H1 (cell line): ENCODE measurements around the gene PITPNB. TPM values are rescaled to one million over a fixed set of nuclear protein-coding genes. Genes with fewer than 3 reads are reported as not detected.
A peak's percentile ranks its signal among the peaks of the same experiment; 100 is the strongest.

Experiments used
- CTCF ChIA-PET: fragments of 300-600 bp; sonication (Branson Sonifier 250); formaldehyde crosslinking; loops from one replicate; lab custom pipeline; 2021; ENCODE audit not compliant: partially characterized antibody; lab: Charles Lee
- POLR2A ChIA-PET: fragments of 300-600 bp; sonication (Branson Sonifier 250); formaldehyde crosslinking; loops from one replicate; lab custom pipeline; 2021; ENCODE audit warnings: inconsistent platforms; ENCODE audit not compliant: partially characterized antibody; lab: Charles Lee
- DNase-seq, 2 experiments: peaks; one replicate each; pipeline versions ENCODE4 v3.0.0 to v3.0.0-alpha.2; 2010 to 2022; ENCODE audit warnings: low spot score in 2 of 2, low read depth in 1 of 2, mixed read lengths in 1 of 2
- FAIRE-seq: peaks from 2 replicates; lab custom pipeline; 2011; peaks lifted over from hg19 to GRCh38; lab: Jason Lieb, UNC
- H2AFZ ChIP-seq: 2 replicates; pipeline ENCODE4 v1.8.1; 2012; ENCODE audit warnings: low read length, inconsistent platforms
- H2AK5ac ChIP-seq: 2 replicates; pipeline ENCODE4 v1.6.1; 2013; ENCODE audit warnings: low read depth, low read length
- H2BK120ac ChIP-seq: replicated peaks from 2 replicates; pipeline ENCODE3; 2013; ENCODE audit warnings: low read depth, low read length, inconsistent platforms
- H2BK12ac ChIP-seq: 2 replicates; pipeline ENCODE4 v1.6.1; 2013; ENCODE audit warnings: low read depth, low read length
- H2BK15ac ChIP-seq: 2 replicates; pipeline ENCODE4 v1.6.1; 2013; ENCODE audit warnings: low read length
- H2BK20ac ChIP-seq: 2 replicates; pipeline ENCODE4 v1.6.1; 2013; ENCODE audit warnings: low read length
- H2BK5ac ChIP-seq: 2 replicates; pipeline ENCODE4 v1.6.1; 2013; ENCODE audit warnings: low read depth, low read length
- H3K14ac ChIP-seq: 2 replicates; pipeline ENCODE4 v1.6.1; 2013; ENCODE audit warnings: inconsistent platforms; ENCODE audit not compliant: insufficient read length
- H3K18ac ChIP-seq: 2 replicates; pipeline ENCODE4 v1.6.1; 2013; ENCODE audit warnings: low read length; ENCODE audit errors: extremely low read depth
- H3K23ac ChIP-seq: 2 replicates; pipeline ENCODE4 v1.6.1; 2013; ENCODE audit warnings: inconsistent platforms; ENCODE audit not compliant: insufficient read length
- H3K23me2 ChIP-seq: 2 replicates; pipeline ENCODE4 v1.6.1; 2013; ENCODE audit warnings: low read depth, low read length
- H3K27ac ChIP-seq: 2 replicates; pipeline ENCODE4 v1.6.1; 2011; ENCODE audit warnings: low read depth, low read length, inconsistent platforms
- H3K27me3 ChIP-seq, 4 experiments: replicated peaks in 1 of 4; 1 replicate in 1 of 4; 2 replicates in 3 of 4; pipeline versions ENCODE4 v1.6.1 to v1.8.1; 2011 to 2013; ENCODE audit warnings: low read length in 3 of 4, mild to moderate bottlenecking in 3 of 4, inconsistent platforms in 2 of 4, mixed read lengths in 2 of 4, moderate library complexity in 1 of 4; ENCODE audit not compliant: control insufficient read depth in 3 of 4, insufficient read depth in 3 of 4; ENCODE audit errors: extremely low read depth in 1 of 4
- H3K36me3 ChIP-seq, 4 experiments: 2 replicates each; pipeline versions ENCODE4 v1.6.1 to v1.8.1; 2011 to 2013; ENCODE audit warnings: mild to moderate bottlenecking in 4 of 4, low read length in 3 of 4, moderate library complexity in 2 of 4, control low read depth in 1 of 4, inconsistent platforms in 1 of 4; ENCODE audit not compliant: insufficient read depth in 4 of 4, control insufficient read depth in 2 of 4
- H3K4ac ChIP-seq: replicated peaks from 2 replicates; pipeline ENCODE3; 2013; ENCODE audit warnings: low read length, low read depth, mixed read lengths, inconsistent platforms; ENCODE audit not compliant: insufficient read length
- H3K4me1 ChIP-seq, 4 experiments: replicated peaks in 1 of 4; 1 replicate in 1 of 4; 2 replicates in 3 of 4; pipeline versions ENCODE4 v1.6.1 to v1.8.1; 2011 to 2013; ENCODE audit warnings: low read length in 3 of 4, inconsistent platforms in 2 of 4, mixed read lengths in 1 of 4; ENCODE audit not compliant: insufficient read depth in 4 of 4, control insufficient read depth in 3 of 4
- H3K4me2 ChIP-seq, 2 experiments: 2 replicates each; pipeline versions ENCODE4 v1.6.1 to v1.8.1; 2011 to 2013; ENCODE audit warnings: low read depth in 2 of 2, low read length in 2 of 2, control low read depth in 1 of 2, inconsistent platforms in 1 of 2, mild to moderate bottlenecking in 1 of 2; ENCODE audit not compliant: insufficient read depth in 1 of 2
- H3K4me3 ChIP-seq, 4 experiments: fragments of 200-600, 300-600 bp in 1 of 4; sonication (generic), shearing (Covaris generic), sonication (Bioruptor Twin) in 1 of 4; 2 replicates each; pipeline versions ENCODE4 v1.5.1 to v1.8.1; 2011 to 2016; ENCODE audit warnings: low read length in 4 of 4, low read depth in 3 of 4, control low read depth in 2 of 4, inconsistent platforms in 2 of 4, mild to moderate bottlenecking in 2 of 4, mixed read lengths in 1 of 4, moderate library complexity in 1 of 4; ENCODE audit not compliant: insufficient read depth in 2 of 4; ENCODE audit errors: extremely low read depth in 1 of 4
- H3K56ac ChIP-seq: replicated peaks from 2 replicates; pipeline ENCODE3; 2013; ENCODE audit warnings: low read depth, mild to moderate bottlenecking, mixed read lengths, low read length, inconsistent platforms; ENCODE audit not compliant: insufficient read length
- H3K79me1 ChIP-seq: 2 replicates; pipeline ENCODE4 v1.6.1; 2013; ENCODE audit warnings: low read depth, low read length, control low read depth
- H3K79me2 ChIP-seq, 2 experiments: 2 replicates each; pipeline versions ENCODE4 v1.6.1 to v1.8.1; 2012 to 2013; ENCODE audit warnings: low read length in 2 of 2, mild to moderate bottlenecking in 2 of 2, inconsistent platforms in 1 of 2; ENCODE audit not compliant: insufficient read depth in 2 of 2, control insufficient read depth in 1 of 2
- H3K9ac ChIP-seq, 4 experiments: replicated peaks in 1 of 4; 1 replicate in 1 of 4; 2 replicates in 3 of 4; pipeline versions ENCODE4 v1.6.1 to v1.8.1; 2011 to 2013; ENCODE audit warnings: low read depth in 3 of 4, low read length in 3 of 4, control low read depth in 2 of 4, mild to moderate bottlenecking in 2 of 4, moderate library complexity in 2 of 4, inconsistent platforms in 1 of 4; ENCODE audit errors: extremely low read depth in 1 of 4
- H3K9me3 ChIP-seq, 2 experiments: 2 replicates each; pipeline versions ENCODE4 v1.6.1 to v1.8.1; 2012 to 2013; ENCODE audit warnings: mild to moderate bottlenecking in 2 of 2, moderate library complexity in 2 of 2, control low read depth in 1 of 2, inconsistent platforms in 1 of 2, low read depth in 1 of 2, low read length in 1 of 2, mixed read lengths in 1 of 2; ENCODE audit not compliant: insufficient read depth in 2 of 2
- H4K20me1 ChIP-seq, 2 experiments: replicated peaks in 1 of 2; 2 replicates each; pipeline versions ENCODE3 to v1.8.1; 2011 to 2013; ENCODE audit warnings: inconsistent platforms in 2 of 2, low read length in 2 of 2, mild to moderate bottlenecking in 1 of 2; ENCODE audit not compliant: insufficient read depth in 2 of 2, control insufficient read depth in 1 of 2
- H4K5ac ChIP-seq: 2 replicates; pipeline ENCODE4 v1.6.1; 2013; ENCODE audit warnings: low read length, low read depth, mixed read lengths, inconsistent platforms; ENCODE audit not compliant: insufficient read length
- H4K8ac ChIP-seq: 2 replicates; pipeline ENCODE4 v1.8.0; 2013; ENCODE audit warnings: mild to moderate bottlenecking, moderate library complexity, low read length, inconsistent platforms; ENCODE audit not compliant: insufficient read depth; ENCODE audit errors: extremely low read depth
- H4K91ac ChIP-seq: replicated peaks from 2 replicates; pipeline ENCODE3; 2013; ENCODE audit warnings: low read length, mixed read lengths, inconsistent platforms; ENCODE audit not compliant: insufficient read length
- BRCA1 ChIP-seq: IDR thresholded peaks from 2 replicates; pipeline ENCODE4 v1.6.1; 2012; ENCODE audit warnings: low read depth, low read length, improper control_type of control experiment
- CREB1 ChIP-seq: IDR thresholded peaks from 2 replicates; pipeline ENCODE4 v1.6.1; 2012; ENCODE audit warnings: inconsistent platforms
- GABPA ChIP-seq: IDR thresholded peaks from 2 replicates; pipeline ENCODE4 v1.6.1; 2011; ENCODE audit warnings: mild to moderate bottlenecking, low read length, moderate library complexity, borderline replicate concordance; ENCODE audit not compliant: insufficient read depth
- GTF2F1 ChIP-seq: IDR thresholded peaks from 2 replicates; pipeline ENCODE4 v1.6.1; 2012; ENCODE audit warnings: low read depth, low read length, improper control_type of control experiment, borderline replicate concordance
- JUN ChIP-seq: IDR thresholded peaks from 2 replicates; pipeline ENCODE4 v1.6.1; 2011; ENCODE audit warnings: low read depth, mild to moderate bottlenecking, improper control_type of control experiment, low read length
- JUND ChIP-seq: IDR thresholded peaks from 2 replicates; pipeline ENCODE4 v1.6.1; 2011; ENCODE audit warnings: mild to moderate bottlenecking, improper control_type of control experiment, low read length
- POLR2AphosphoS5 ChIP-seq: IDR thresholded peaks from 2 replicates; pipeline ENCODE4 v1.6.1; 2011; ENCODE audit warnings: low read depth, low read length
- RAD21 ChIP-seq, 2 experiments: IDR thresholded peaks in 1 of 2; conservative IDR thresholded peaks in 1 of 2; 2 replicates each; pipeline ENCODE4 v1.6.1; 2011; ENCODE audit warnings: low read depth in 2 of 2, low read length in 2 of 2, improper control_type of control experiment in 1 of 2, inconsistent platforms in 1 of 2, mild to moderate bottlenecking in 1 of 2, moderate library complexity in 1 of 2
- RNF2 ChIP-seq: fragments of 200-900, 300-1000 bp; sonication (generic); IDR thresholded peaks from 2 replicates; pipeline ENCODE4 v1.7.1; 2016; ENCODE audit warnings: borderline replicate concordance, low read depth, mild to moderate bottlenecking, antibody characterized with exemption, low read length; ENCODE audit not compliant: poor library complexity, severe bottlenecking; ENCODE audit errors: missing control alignments
- SIRT6 ChIP-seq: IDR thresholded peaks from one replicate; pipeline ENCODE4 v1.7.1; 2012; ENCODE audit warnings: low read length, inconsistent platforms
- SIX5 ChIP-seq: IDR thresholded peaks from 2 replicates; pipeline ENCODE4 v1.6.1; 2011; ENCODE audit warnings: mild to moderate bottlenecking, low read depth, low read length
- TAF1 ChIP-seq: IDR thresholded peaks from 2 replicates; pipeline ENCODE4 v1.6.1; 2011; ENCODE audit warnings: mild to moderate bottlenecking, low read depth, low read length
- ZNF274 ChIP-seq: IDR thresholded peaks from 2 replicates; pipeline ENCODE4 v1.7.0; 2012; ENCODE audit warnings: low read length, borderline replicate concordance; ENCODE audit errors: extremely low read depth
- WGBS, 2 experiments: shearing (Covaris generic) in 1 of 2; methylation state at CpG; one replicate each; pipeline versions ENCODE4 v1.1.6 to v1.1.7; 2013 to 2015; ENCODE audit warnings: low lambda C conversion rate in 2 of 2, mixed read lengths in 2 of 2, inconsistent platforms in 1 of 2, low coverage in 1 of 2, missing lambda C conversion rate in 1 of 2; ENCODE audit not compliant: insufficient replicate concordance in 2 of 2, insufficient coverage in 1 of 2, insufficient read length in 1 of 2; ENCODE audit errors: extremely low coverage in 1 of 2, missing lambda C conversion rate in 1 of 2; 5-methylcytosine and 5-hydroxymethylcytosine counted together
- polyA plus RNA-seq, 7 experiments: library from polyadenylated mRNA; depleted of rRNA in 3 of 7; stranded (reverse) in 5 of 7; unstranded in 2 of 7; fragments of >200 nt in 5 of 7; fragments of 200-250 nt in 2 of 7; gene quantifications; 1 replicate in 5 of 7; 2 replicates in 1 of 7; 4 replicates in 1 of 7; pipeline versions ENCODE4 v1.2.1 to v1.2.3, GENCODE V29; 2011 to 2013; ENCODE audit warnings: missing spikeins in 2 of 7, mixed read lengths in 2 of 7
- total RNA-seq: library from RNA; stranded (reverse); fragmentation: NEBNext Ultra II Directional; extraction: Animal tissue kit (Norgen Biotek cat#: 25700); gene quantifications from 2 replicates; pipeline ENCODE4 v1.2.1, GENCODE V29; 2021

Gene PITPNB
- total and polyA plus RNA-seq, 2 of the 8 experiments (the other 6 are each of a cell fraction or from before 2014, with no cell fraction given): 24.6 to 89.3 TPM

GRCh38 chr22:27810609-27811151 lies 108.4 kb downstream of the PITPNB start:
- Histone ChIP-seq H3K56ac (no peak overlapping the region), H3K9me3 (no peaks in the 10 kb centered on the region), H3K23ac (no peak overlapping the region), H3K79me2 (no peaks in the 10 kb centered on the region), H3K27ac (no peak overlapping the region), H2BK20ac (0 out of 2 replicates have a peak overlapping the region, but pooled peaks have one; percentile 21), H3K4me3 (no peak overlapping the region), H2BK120ac (no peak overlapping the region), H3K27me3 (peaks cover 0 to 3% (median 0%) of the 10 kb centered on the region in 4 experiments; a peak in 4 of 7 replicates), H2AFZ (no peak overlapping the region), H3K79me1 (no peaks in the 10 kb centered on the region), H3K36me3 (no peaks in the 10 kb centered on the region), H4K20me1 (no peaks in the 10 kb centered on the region), H4K5ac (no peak overlapping the region), H3K14ac (no peak overlapping the region), H3K4me1 (peaks cover 2 to 12% (median 7%) of the 10 kb centered on the region in 4 experiments; a peak in 6 of 7 replicates), H2AK5ac (no peak overlapping the region), H3K9ac (no peak overlapping the region; a peak in 1 of 7 replicates), H4K8ac (no peak overlapping the region; the same call in 1 of the 2 replicates), H3K4ac (no peak overlapping the region), H4K91ac (no peak overlapping the region), H3K23me2 (peaks cover 2% of the 10 kb centered on the region; the same call in 1 of the 2 replicates), H2BK12ac (0 out of 2 replicates have a peak overlapping the region, but pooled peaks have one; percentile 50), H3K18ac (no peak overlapping the region), H2BK5ac (no peak overlapping the region), H3K4me2 (no peak overlapping the region), H2BK15ac (0 out of 2 replicates have a peak overlapping the region, but pooled peaks have one; percentile 78)
- DNase-seq (no peak), FAIRE-seq (no peak)
- WGBS, 2 experiments: 68% methylated on average over 15 of the region's 15 CpGs; no CpG with 5 or more reads in 1 of the 2 experiments
- ChIA-PET CTCF (interaction anchor here (0.8 to 1.7 kb wide), 6 partner anchors 14 to 274 kb away, joined by 3 to 6 read pairs (median 3); no protein-coding TSS in a partner anchor), POLR2A (interaction anchor here (0.6 to 1.0 kb wide), 2 partner anchors 9 to 211 kb away, joined by 3 read pairs; partner anchors contain the start of gene MN1)
- TF ChIP-seq TAF1: no peak
- no peak for TF ChIP-seq ZNF274
- TF ChIP-seq SIRT6: no peak
- no peak for TF ChIP-seq GABPA
- TF ChIP-seq BRCA1: no peak
- no peak for TF ChIP-seq CREB1
- no peak for TF ChIP-seq RNF2
- TF ChIP-seq POLR2AphosphoS5: no peak
- TF ChIP-seq SIX5: no peak
- no peak for TF ChIP-seq JUND
- TF ChIP-seq RAD21 (IDR thresholded peaks at IDR 0.05 in 1 of 2, conservative IDR thresholded peaks at IDR 0.05 in 1 of 2; ENCODE audit: low read depth in 2 of 2, low read length in 2 of 2): no peak
- no peak for TF ChIP-seq JUN
- no peak for TF ChIP-seq GTF2F1
